ENCODE measurements around the gene RYR1.
A peak's percentile ranks its signal among the peaks of the same experiment; 100 is the strongest.
"Not testable (repeated sequence)": the region's sequence is repeated elsewhere in the genome, so short reads cannot be mapped to it uniquely, and the experiment has no call there.

The RYR1 gene

GRCh38 chr19:38561658-38562057 is 128.2 kb downstream of the RYR1 start:
- ATAC-seq = no peak
- DNase-seq = no peak

DNA sequence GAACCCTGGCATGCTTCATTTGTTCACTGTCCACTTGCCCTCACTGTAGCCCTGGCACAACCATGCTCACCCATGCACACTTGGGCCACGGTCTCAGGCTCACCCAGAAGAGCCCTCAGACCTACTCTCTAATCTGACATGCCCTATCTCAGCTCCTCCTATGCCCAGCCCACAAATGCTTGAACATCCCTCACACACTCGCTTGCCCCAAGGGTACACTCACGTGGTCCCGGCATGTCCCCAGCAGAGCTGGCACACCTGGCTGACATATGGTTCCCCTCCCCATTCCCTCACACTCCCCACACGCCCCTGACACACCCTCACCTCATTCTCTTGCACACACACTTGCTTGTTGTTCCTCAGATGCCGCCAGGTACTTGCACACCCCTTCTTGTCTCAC is 128.6 kb downstream of the RYR1 start:
- no peak for DNase-seq
- no peak for ATAC-seq

- ATAC-seq = no peak
- no peak for DNase-seq
Measured at GRCh38 chr19:38563475-38563874, 130.0 kb downstream of the RYR1 start.

- DNase-seq (peak; percentile 44), ATAC-seq (peak; percentile 42)
Measured at GRCh38 chr19:38564981-38565690, 131.6 kb downstream of the RYR1 start.

- no peak for DNase-seq
- ATAC-seq = no peak
Measured at GRCh38 chr19:38565691-38566105, 132.2 kb downstream of the RYR1 start.

DNA sequence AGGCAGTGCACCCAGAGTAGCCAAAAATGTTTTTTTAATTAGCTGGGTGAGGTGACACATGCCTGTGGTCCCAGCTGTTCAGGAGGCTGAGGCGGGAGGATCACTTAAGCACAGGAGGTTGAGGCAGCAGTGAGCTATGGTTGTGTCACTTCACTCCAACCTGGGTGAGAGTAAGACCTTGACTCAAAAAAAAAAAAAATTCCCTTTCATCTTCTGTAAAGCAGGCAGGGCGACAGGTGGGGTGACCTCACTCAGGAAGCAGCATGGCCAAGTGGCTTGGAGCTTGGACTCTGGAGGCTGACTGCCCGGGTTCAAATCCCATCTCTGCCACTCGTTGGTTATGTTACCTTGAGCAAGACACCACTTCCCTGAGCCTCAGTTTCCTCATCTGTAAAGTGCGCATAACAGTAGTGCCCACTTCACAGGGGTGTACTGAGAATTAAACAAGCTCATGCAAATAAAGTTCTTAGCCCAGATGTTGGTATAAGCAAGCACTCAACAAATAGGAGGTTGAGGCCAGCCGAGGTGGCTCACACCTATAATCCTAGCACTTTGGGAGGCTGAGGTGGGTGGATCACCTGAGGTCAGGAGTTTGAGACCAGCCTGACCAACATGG is 136.0 kb downstream of the RYR1 start:
- ATAC-seq = no peak
- no peak for DNase-seq

DNA sequence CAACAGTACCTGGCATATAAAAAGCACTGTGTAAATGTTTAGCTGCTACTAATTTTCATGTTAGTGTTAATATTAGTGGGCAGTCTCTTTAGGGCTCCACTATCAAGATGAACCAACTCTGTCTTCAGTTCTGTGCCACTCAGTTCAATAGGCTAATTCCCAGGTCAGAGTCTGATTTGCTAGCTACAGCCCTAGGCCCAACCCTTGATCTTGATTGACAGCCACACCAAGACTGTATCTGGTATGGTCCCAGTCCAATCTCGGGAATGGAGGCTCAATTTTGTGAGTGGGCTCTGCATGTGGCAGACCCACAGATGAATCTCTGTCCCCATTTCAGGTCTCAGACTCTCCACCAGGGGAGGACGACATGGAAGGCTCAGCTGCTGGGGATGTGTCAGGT is 138.2 kb downstream of the RYR1 start:
- DNase-seq (no peak), ATAC-seq (no peak)

DNA sequence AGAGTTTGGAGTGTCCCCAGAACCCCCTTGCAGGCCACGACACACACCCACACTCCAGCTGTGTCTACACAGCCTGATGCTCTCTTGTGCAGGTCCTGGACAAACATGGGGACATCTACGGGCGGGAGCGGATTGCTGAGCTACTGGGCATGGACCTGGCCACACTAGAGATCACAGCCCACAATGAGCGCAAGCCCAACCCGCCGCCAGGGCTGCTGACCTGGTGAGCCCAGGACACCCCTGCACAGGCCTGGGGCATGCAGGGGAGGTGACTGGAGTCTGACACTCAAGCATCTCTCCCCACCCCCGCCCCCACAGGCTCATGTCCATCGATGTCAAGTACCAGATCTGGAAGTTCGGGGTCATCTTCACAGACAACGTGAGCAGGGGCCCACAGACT is 144.3 kb downstream of the RYR1 start:
- ATAC-seq (no peak), DNase-seq (no peak)

- not testable (repeated sequence) for ATAC-seq, DNase-seq
Measured at GRCh38 chr19:38579304-38579703, 145.8 kb downstream of the RYR1 start.

DNA sequence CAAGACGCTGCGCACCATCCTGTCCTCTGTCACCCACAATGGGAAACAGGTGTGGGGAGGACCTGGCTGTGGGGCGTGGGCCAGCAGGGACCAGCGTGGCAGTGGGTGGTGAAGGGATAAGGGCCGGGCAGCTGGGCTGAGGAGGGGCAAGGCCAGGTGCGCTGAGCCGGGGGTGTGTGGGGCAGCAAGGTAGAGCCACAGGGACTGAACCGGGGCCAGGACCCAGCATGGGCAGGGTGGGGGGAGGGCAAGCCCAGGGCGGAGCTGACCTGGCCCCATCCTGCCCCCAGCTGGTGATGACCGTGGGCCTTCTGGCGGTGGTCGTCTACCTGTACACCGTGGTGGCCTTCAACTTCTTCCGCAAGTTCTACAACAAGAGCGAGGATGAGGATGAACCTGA is 146.6 kb downstream of the RYR1 start:
- ATAC-seq (no peak), DNase-seq (no peak)

GRCh38 chr19:38583219-38583984 is 149.9 kb downstream of the RYR1 start:
- no peak for ATAC-seq

GRCh38 chr19:38583985-38584305 is 150.5 kb downstream of the RYR1 start:
- ATAC-seq (no peak), DNase-seq (no peak)

More at GRCh38 chr19:38583219-38583984, 149.9 kb downstream of the RYR1 start:
- no peak for DNase-seq

- ATAC-seq = no peak
- DNase-seq = no peak
Measured at GRCh38 chr19:38587562-38587961, 154.1 kb downstream of the RYR1 start.

- ATAC-seq = no peak
- DNase-seq = no peak
Measured at GRCh38 chr19:38588041-38588440, 154.6 kb downstream of the RYR1 start.

DNA sequence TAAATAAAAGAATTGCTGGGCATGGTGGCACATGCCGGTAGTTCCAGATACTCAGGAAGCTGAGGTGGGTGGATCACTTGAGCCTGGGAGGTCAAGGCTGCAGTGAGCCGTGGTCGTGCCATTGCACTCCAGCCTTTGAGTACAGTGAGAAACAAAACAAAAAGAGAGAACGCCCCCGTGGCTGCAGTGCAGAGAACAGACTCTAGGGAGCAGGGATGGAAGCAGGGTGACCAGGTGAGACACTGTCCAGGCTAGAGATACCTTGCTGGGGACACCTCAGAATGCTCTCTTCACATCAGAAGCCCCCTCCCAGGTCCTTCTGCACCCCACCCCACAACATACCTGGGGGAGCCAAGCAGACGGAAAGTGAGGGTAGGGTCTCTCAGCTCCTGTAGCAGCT is 159.4 kb downstream of the RYR1 start:
- ATAC-seq = no peak
- DNase-seq = no peak

DNA sequence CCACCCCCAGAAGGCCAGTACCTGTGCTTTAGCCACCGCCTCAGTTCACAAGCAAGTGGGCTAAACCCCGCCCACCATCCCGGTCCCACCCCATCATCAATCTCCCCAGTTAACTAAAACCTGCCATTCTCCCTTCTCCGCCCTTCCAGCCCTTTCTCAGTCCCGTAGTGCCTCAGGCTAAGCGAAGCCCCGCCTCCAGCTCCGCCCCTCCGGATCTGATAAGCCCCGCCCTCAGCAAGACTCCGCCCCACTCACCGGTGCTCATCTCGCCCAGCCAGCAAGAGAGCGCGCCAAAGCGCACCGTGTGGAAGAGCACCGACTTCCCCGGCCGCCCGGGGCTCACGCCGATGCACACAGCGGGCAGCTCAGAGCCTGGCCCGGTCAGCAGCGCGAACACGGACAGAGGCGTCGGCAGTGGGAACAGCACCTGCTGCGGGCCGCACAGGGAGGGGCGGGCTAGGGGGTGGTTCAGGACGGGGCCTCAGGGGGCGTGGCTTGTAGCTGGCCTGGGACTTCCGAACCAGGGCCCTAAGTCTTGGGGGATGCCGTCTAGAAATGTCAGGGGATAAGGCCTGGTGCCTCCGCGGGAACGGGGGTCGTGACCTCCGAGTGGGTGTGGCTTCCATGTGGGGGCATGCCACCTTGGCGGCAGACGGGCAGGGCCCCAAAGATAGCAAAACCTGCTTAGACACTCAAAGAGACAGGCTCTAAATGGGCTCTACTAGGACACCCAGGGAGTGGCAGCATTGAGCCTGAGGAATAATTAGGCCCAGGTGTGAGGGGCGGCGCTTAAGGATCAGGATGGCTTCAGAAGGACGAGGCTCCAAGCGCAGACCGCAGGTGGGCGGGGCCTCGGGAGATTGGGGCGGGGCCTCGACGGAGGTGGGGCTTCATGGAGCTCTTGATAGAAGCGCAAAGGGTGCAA is 162.8 kb downstream of the RYR1 start:
- ATAC-seq (no peak), DNase-seq (peak; percentile 58)

DNA sequence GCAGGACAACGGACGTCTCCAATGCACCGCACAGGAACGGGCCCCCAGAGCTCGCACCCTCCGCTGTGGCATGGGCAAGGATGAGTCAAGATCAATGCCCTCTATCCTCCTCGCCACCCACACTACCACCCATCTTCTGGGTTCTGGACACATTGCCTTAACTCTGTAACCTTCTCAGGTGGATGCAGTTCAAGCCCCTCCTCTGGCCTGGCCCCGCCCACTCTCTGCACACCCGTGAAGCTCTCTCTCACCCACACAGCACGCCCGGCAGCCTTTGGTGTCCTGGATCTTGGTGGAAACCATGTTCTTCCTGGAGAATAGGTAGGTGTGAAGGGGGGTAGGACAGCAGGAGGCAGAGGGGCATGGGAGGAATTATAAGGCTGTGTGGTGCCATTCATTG is 163.6 kb downstream of the RYR1 start:
- DNase-seq = no peak

GRCh38 chr19:38599722-38600121 is 166.2 kb downstream of the RYR1 start:
- ATAC-seq = no peak
- DNase-seq = no peak

More for the DNA sequence above, 163.6 kb downstream of the RYR1 start:
- ATAC-seq = no peak

GRCh38 chr19:38602856-38603255 is 169.4 kb downstream of the RYR1 start:
- DNase-seq, ATAC-seq: not testable (repeated sequence)

DNA sequence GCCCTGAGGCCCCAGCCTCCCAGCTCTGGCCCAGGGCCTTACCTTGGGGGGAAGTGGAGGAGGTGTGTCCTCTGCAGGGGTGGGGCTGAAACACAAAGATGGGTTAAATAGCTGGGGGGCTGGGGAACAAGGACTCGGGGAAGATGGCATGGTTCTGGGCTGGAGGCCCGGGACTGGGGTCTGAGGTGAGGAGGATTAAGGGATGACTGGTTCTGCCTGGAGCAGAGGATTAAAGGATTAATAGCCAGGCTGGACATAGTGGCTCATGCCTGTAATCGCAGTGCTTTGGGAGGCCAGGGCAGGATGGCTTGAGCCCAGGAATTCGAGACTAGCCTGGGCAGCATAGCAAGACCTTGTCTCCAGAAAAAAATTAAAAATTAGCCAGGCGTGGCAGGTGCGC is 172.6 kb downstream of the RYR1 start:
- ATAC-seq (no peak), DNase-seq (no peak)

- ATAC-seq (no peak), DNase-seq (no peak)
Measured at GRCh38 chr19:38614289-38614688, 180.8 kb downstream of the RYR1 start.

DNA sequence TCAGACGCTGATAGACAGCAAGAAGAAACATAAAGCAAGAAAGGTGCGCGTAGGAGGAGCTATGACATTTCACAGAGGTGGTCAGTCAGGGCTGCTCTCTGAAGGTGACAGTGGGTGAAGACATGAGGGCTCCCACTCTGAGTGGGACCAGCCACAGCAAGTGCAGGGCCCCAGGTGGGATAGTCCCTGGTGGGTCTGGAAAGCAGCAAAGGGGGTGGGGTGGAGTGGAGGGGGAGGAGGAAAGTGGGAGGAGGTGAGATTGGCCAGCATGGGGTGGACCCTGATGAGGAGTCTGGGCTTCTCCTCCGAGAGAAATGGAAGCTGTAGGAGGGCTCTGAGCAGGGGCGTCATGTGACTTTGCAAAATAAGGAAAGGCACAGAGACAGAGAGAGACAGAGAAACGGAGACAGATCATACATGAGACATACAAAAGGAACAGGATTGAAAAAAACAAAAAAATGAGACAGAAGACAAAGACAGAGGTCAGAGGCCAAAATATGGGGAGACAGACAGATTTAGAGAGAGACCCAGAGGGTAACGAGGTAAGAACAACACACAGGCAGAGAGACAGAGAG is 181.6 kb downstream of the RYR1 start:
- ATAC-seq = no peak
- no peak for DNase-seq

Data from stimulated activated naive CD8-positive, alpha-beta T cell treated with anti-CD3 and anti-CD28 coated beads, Interleukin-15, Interleukin-2, amounts not matched to agents 100 U/mL and 50 U/mL, for 24 hours (primary cell).